ENCODE data around the gene CACNA1A.
A peak's percentile ranks its signal among the peaks of the same experiment; 100 is the strongest.
"Not testable (repeated sequence)": the region's sequence is repeated elsewhere in the genome, so short reads cannot be mapped to it uniquely, and the experiment has no call there.

The CACNA1A gene

GRCh38 chr19:13267889-13268288, 238.4 kb downstream of the CACNA1A start:
- DNase-seq, result no peak

GRCh38 chr19:13267131-13267530, 239.1 kb downstream of the CACNA1A start:
- no peak for DNase-seq

- DNase-seq, result no peak
These were observed 243.8 kb downstream of the CACNA1A start for GRCh38 chr19:13262450-13262849.

- DNase-seq, result no peak
These were observed 245.2 kb downstream of the CACNA1A start for GRCh38 chr19:13260883-13261653.

- DNase-seq, result no peak
These were observed 249.4 kb downstream of the CACNA1A start for GRCh38 chr19:13256918-13257317.

- DNase-seq, result not testable (repeated sequence)
These were observed 249.9 kb downstream of the CACNA1A start for GRCh38 chr19:13256398-13256797.

GRCh38 chr19:13255719-13256059, 250.6 kb downstream of the CACNA1A start:
- DNase-seq, result no peak

GRCh38 chr19:13255041-13255718, 251.1 kb downstream of the CACNA1A start:
- DNase-seq, result no peak

- DNase-seq, result no peak
These were observed 253.5 kb downstream of the CACNA1A start for GRCh38 chr19:13252569-13253335.

- no peak for DNase-seq
These were observed 261.4 kb downstream of the CACNA1A start for GRCh38 chr19:13244920-13245319.

- peak; percentile 24 for DNase-seq
These were observed 264.8 kb downstream of the CACNA1A start for GRCh38 chr19:13241231-13242104.

GRCh38 chr19:13240312-13241022, 265.8 kb downstream of the CACNA1A start:
- no peak for DNase-seq

- no peak for DNase-seq
These were observed 267.3 kb downstream of the CACNA1A start for GRCh38 chr19:13238891-13239534.

- peak; percentile 42 for DNase-seq
These were observed 271.8 kb downstream of the CACNA1A start for GRCh38 chr19:13234518-13234917.

- DNase-seq, result no peak
These were observed 274.6 kb downstream of the CACNA1A start for GRCh38 chr19:13231663-13232062.

GRCh38 chr19:13229246-13229645, 277.0 kb downstream of the CACNA1A start:
- DNase-seq, result no peak

GRCh38 chr19:13228561-13228960, 277.7 kb downstream of the CACNA1A start:
- DNase-seq, result no peak

- DNase-seq, result no peak
These were observed 279.3 kb downstream of the CACNA1A start for GRCh38 chr19:13226983-13227382.

- DNase-seq, result no peak
These were observed 280.1 kb downstream of the CACNA1A start for GRCh38 chr19:13225973-13226865.

GRCh38 chr19:13225085-13225484, 281.2 kb downstream of the CACNA1A start:
- no peak for DNase-seq
